GM12873 (cell line): ENCODE data around the gene EFHC1.

ENCODE experiments used
- CTCF ChIP-seq: IDR thresholded peaks from 2 replicates; pipeline ENCODE4 v1.5.1; 2012; ENCODE audit warnings: low read depth, mild to moderate bottlenecking, moderate library complexity, low read length, control low read depth; ENCODE audit not compliant: insufficient read depth; ENCODE audit errors: missing control alignments

EFHC1 gene

DNA sequence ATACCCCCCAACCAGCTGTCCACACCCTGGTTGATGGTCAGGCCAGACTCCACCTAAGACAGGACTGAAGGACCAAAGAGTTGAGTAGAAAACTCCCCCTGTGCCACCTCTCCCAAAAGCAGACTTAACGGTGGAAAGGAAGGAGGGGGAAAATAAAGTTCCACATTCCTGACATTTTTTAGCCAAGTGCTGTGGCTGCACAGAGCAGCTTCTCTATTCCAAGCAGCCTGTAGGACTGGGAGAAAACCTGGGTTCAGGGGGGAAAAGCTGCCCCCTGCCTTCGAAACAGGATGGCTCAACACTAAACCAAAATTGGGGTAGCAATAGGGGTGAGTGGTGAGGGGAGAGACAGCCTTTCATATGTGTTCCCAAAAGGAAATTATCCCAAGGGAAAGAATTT lies 153.2 kb downstream of the EFHC1 start:
- TF ChIP-seq CTCF: no peak
